Measurements from ENCODE around the gene CALML6.

DNA sequence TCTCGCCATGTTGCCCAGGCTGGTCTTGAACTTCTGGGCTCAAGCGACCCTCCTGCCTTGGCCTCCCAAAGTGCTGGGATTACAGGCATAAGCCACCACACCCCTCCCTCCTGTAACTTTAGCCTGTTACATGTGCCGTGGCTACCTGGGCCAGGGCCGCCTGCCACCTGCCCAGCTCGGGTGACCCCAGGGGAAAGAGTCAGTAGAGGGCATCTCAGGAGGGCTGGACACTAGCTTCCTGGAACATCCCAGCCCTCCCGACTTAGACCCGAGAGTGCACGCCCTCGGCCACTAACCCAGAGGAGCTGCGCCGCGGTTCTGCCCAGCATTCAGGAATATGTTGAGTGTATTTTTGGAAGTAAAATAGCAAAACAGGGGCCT, 44.4 kb downstream of the CALML6 start:
- TF ChIP-seq, protein P1, sequence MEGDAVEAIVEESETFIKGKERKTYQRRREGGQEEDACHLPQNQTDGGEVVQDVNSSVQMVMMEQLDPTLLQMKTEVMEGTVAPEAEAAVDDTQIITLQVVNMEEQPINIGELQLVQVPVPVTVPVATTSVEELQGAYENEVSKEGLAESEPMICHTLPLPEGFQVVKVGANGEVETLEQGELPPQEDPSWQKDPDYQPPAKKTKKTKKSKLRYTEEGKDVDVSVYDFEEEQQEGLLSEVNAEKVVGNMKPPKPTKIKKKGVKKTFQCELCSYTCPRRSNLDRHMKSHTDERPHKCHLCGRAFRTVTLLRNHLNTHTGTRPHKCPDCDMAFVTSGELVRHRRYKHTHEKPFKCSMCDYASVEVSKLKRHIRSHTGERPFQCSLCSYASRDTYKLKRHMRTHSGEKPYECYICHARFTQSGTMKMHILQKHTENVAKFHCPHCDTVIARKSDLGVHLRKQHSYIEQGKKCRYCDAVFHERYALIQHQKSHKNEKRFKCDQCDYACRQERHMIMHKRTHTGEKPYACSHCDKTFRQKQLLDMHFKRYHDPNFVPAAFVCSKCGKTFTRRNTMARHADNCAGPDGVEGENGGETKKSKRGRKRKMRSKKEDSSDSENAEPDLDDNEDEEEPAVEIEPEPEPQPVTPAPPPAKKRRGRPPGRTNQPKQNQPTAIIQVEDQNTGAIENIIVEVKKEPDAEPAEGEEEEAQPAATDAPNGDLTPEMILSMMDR (conservative IDR thresholded peaks at IDR 0.05; ENCODE audit: low read length) = no peak
- no peak for TF ChIP-seq EZH2phosphoT487 (IDR thresholded peaks at IDR 0.05; ENCODE audit: borderline replicate concordance)
